Progenitor cell of endocrine pancreas (in vitro differentiated cells): ENCODE results near the gene MYBPC2. TPM values are rescaled to one million over a fixed set of nuclear protein-coding genes. Genes with fewer than 3 reads are reported as not detected.

Experiments
- DNase-seq: peaks from one replicate; pipeline ENCODE4 v3.0.0; 2021; ENCODE audit warnings: low spot score; ENCODE audit not compliant: unreplicated experiment
- H3K27ac Mint-ChIP-seq: 2 replicates; pipeline ENCODE4 v1.8.0; 2021; ENCODE audit warnings: mild to moderate bottlenecking, moderate library complexity, mixed read lengths
- H3K27me3 Mint-ChIP-seq: 2 replicates; pipeline ENCODE4 v1.8.0; 2021; ENCODE audit warnings: mixed read lengths
- H3K36me3 Mint-ChIP-seq: 2 replicates; pipeline ENCODE4 v1.8.0; 2022; ENCODE audit warnings: mixed read lengths; ENCODE audit not compliant: insufficient read depth
- H3K4me1 Mint-ChIP-seq: 2 replicates; pipeline ENCODE4 v1.8.0; 2021; ENCODE audit warnings: low read depth, mixed read lengths
- H3K4me3 Mint-ChIP-seq: 2 replicates; pipeline ENCODE4 v1.8.0; 2021; ENCODE audit warnings: low read depth, mild to moderate bottlenecking, moderate library complexity, mixed read lengths
- H3K9me3 Mint-ChIP-seq: 2 replicates; pipeline ENCODE4 v1.8.0; 2021; ENCODE audit warnings: low read depth, mixed read lengths
- total RNA-seq: library from RNA; stranded (reverse); gene quantifications from 2 replicates; pipeline ENCODE4 v1.2.1, GENCODE V29; 2021
- TF ChIP-seq, protein P1 (sequence below): fragments of 200-600 bp; sonication (generic); IDR thresholded peaks from one replicate; pipeline ENCODE4 v1.5.0; 2021; ENCODE audit warnings: antibody characterized with exemption, mild to moderate bottlenecking; ENCODE audit not compliant: unreplicated experiment

The MYBPC2 gene
- total RNA-seq, 1 donor from 2014 or later, result 1.6 TPM

DNA sequence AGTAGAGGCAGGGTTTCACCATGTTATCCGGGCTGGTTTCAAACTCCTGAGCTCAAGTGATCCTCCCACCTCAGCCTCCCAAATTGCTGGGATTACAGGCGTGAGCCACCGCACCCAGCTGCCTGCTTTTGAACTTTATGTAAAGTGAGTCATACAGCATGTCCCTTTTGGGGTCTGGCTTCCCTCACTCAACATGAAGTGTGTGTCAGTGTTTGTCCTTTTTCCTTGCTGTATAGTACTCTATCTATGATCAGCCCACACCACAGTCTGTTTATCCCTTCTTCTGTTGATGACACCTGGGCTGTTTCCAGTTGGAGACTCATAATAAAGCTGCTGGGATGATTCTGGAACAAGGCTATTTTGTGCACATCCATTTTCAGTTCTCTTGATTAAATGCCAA lies 11.9 kb upstream of the MYBPC2 start:
- H3K36me3 Mint-ChIP-seq, result no peaks in the 10 kb centered on the region
- no peak overlapping the region for H3K27ac Mint-ChIP-seq
- no peak for DNase-seq
- H3K27me3 Mint-ChIP-seq, result peaks cover 26% of the 10 kb centered on the region
- peaks cover 9% of the 10 kb centered on the region for H3K4me1 Mint-ChIP-seq
- TF ChIP-seq, protein P1, sequence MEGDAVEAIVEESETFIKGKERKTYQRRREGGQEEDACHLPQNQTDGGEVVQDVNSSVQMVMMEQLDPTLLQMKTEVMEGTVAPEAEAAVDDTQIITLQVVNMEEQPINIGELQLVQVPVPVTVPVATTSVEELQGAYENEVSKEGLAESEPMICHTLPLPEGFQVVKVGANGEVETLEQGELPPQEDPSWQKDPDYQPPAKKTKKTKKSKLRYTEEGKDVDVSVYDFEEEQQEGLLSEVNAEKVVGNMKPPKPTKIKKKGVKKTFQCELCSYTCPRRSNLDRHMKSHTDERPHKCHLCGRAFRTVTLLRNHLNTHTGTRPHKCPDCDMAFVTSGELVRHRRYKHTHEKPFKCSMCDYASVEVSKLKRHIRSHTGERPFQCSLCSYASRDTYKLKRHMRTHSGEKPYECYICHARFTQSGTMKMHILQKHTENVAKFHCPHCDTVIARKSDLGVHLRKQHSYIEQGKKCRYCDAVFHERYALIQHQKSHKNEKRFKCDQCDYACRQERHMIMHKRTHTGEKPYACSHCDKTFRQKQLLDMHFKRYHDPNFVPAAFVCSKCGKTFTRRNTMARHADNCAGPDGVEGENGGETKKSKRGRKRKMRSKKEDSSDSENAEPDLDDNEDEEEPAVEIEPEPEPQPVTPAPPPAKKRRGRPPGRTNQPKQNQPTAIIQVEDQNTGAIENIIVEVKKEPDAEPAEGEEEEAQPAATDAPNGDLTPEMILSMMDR, result no peak
- no peaks in the 10 kb centered on the region for H3K9me3 Mint-ChIP-seq
- no peak overlapping the region for H3K4me3 Mint-ChIP-seq

DNA sequence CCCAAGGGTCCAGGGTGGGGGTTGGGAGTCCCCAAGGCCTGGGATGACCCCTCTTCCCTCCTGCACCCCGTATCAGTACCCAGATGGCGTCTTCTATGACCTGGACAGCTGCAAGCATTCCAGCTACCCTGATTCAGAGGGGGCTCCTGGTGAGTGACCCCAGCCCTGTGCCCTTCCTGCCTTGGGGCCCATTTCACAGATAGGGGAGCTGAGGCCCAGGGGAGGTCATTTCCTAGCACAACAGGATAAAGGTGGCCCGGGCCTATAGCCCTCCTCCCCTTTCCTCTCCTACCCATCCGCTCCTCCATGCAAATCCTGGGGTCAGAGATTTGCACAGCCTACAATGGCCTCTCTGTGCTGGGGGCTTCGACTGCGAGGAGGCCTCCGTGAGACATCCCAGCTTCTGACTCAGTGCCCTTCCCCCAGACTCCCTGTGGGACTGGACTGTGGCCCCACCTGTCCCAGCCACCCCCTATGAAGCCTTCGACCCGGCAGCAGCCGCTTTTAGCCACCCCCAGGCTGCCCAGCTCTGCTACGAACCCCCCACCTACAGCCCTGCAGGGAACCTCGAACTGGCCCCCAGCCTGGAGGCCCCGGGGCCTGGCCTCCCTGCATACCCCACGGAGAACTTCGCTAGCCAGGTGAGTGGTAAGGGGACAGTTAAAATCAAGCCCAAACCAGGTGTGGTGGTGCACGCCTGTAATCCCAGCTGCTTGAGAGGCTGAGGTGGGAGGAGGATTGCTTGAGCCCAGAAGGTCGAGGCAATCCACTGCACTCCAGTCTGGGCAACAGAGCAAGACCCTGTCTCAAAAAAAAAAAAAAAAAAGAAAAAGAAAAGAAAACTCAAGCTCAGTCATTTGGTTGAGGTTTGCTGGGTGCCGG lies 10.1 kb upstream of the MYBPC2 start:
- no peak overlapping the region for H3K4me3 Mint-ChIP-seq
- H3K27ac Mint-ChIP-seq, result no peak overlapping the region
- DNase-seq, result no peak
- peaks cover 9% of the 10 kb centered on the region for H3K4me1 Mint-ChIP-seq
- no peaks in the 10 kb centered on the region for H3K36me3 Mint-ChIP-seq
- TF ChIP-seq, protein P1, result no peak
- H3K27me3 Mint-ChIP-seq, result peaks cover 26% of the 10 kb centered on the region
- H3K9me3 Mint-ChIP-seq, result no peaks in the 10 kb centered on the region

DNA sequence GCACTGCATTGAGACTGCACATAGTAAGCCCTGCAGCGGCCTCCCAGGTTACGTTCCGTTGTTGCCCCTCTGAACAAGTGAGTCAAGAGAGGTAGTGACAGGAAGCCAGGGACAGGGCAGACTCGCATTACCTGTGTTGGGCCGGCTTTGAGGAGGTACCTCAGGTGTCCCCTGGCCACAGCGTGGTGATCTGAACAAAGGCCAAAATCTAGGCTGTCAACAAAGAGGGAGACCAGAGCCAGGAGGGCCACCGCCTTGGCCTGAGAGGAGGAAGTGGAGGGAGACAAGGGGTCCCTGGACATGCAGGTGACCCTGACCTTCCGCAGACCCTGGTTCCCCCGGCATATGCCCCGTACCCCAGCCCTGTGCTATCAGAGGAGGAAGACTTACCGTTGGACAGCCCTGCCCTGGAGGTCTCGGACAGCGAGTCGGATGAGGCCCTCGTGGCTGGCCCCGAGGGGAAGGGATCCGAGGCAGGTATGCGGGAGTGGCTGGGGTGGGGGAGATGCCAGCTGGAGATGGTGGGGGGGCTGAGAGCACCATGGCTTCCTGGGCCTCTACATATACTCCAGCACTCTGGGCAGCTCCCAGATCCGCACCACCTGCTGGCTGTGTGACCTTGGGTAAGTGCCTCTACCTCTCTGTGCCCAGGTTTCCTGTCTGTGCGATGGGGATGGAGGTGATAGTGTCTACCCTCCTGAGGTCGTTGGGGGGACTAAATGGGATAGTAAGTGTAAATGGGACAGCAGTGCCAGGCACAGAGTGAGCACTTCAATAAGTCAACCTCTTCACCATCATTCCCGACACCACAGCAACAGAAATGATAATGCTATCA lies 9.2 kb upstream of the MYBPC2 start:
- Mint-ChIP-seq H3K36me3 (no peaks in the 10 kb centered on the region), H3K4me3 (no peak overlapping the region), H3K27ac (peak overlapping the region; percentile 73), H3K27me3 (peaks cover 24% of the 10 kb centered on the region), H3K9me3 (no peaks in the 10 kb centered on the region), H3K4me1 (peaks cover 7% of the 10 kb centered on the region)
- TF ChIP-seq, protein P1, result no peak
- no peak for DNase-seq

DNA sequence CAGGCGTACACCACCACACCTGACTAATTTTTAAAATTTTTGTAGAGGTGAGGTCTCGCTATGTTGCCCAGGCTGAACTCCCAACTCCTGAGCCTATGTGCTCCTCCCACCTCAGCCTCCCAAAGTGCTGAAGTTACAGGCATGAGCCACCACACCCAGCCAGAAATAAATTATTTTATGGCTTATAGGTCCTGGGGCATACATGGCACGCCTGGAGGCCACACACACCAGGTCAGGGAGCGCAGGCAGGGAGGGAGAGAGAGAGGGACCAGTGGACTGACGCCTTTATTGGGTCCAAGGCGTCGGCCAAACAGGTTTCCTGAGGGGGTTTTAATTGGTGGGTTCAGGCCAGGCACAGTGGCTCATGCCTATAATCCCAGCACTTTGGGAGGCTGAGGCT lies 7.1 kb upstream of the MYBPC2 start:
- Mint-ChIP-seq H3K27ac (no peak overlapping the region), H3K9me3 (no peaks in the 10 kb centered on the region), H3K27me3 (peaks cover 25% of the 10 kb centered on the region), H3K36me3 (no peaks in the 10 kb centered on the region), H3K4me1 (no peaks in the 10 kb centered on the region), H3K4me3 (no peak overlapping the region)
- DNase-seq, result no peak
- TF ChIP-seq, protein P1, result no peak

DNA sequence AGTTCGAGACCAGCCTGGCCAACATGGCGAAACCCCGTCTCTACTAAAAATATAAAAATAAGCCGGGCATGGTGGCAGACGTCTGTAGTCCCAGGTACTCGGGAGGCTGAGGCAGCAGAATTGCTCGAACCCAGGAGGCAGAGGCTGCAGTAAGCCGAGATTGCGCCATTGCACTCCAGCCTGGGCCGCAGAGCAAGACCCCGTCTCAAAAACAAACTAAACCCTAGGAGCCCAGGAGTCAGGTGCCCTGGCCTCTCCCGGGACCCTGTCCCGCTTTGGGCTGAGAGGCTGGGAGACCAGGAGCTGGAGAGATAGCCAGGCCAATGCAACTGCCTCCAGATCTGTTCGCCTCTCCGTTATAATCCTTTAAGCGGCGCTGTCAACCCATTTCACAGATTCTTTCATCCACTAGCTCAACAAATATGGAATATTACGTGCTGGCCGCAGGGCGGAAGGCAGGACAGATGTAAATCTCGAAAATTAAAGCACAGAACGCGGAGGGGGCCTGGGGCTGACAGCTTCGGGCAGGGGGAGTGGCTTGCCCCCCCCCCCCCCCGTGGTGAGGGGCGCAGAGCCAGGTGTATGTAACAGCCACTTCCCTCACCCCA lies 5.3 kb upstream of the MYBPC2 start:
- H3K4me3 Mint-ChIP-seq, result no peak overlapping the region
- H3K9me3 Mint-ChIP-seq, result no peaks in the 10 kb centered on the region

More for the DNA sequence above, 5.3 kb upstream of the MYBPC2 start:
- Mint-ChIP-seq H3K27me3 (peaks cover 29% of the 10 kb centered on the region), H3K36me3 (no peaks in the 10 kb centered on the region), H3K4me1 (peaks cover 4% of the 10 kb centered on the region), H3K27ac (no peak overlapping the region)
- no peak for DNase-seq
- TF ChIP-seq, protein P1, result no peak
